Coronary artery (tissue), 2 donors: ENCODE data around the gene LITAF.

Source experiments
- DNase-seq: peaks from one replicate; pipeline ENCODE4 v3.0.0-alpha.2; 2017; ENCODE audit warnings: low spot score
- H3K27ac ChIP-seq, 2 donors: fragments of 200-600 bp; sonication (generic); one replicate each; pipeline ENCODE4 v1.5.1; 2016 to 2019
- H3K4me3 ChIP-seq: fragments of 200-600 bp; sonication (generic); 2 replicates; pipeline ENCODE4 v1.5.1; 2016; ENCODE audit warnings: mild to moderate bottlenecking, moderate library complexity
- TF ChIP-seq, protein P1 (sequence below): fragments of 200-600 bp; sonication (generic); IDR thresholded peaks from one replicate; pipeline ENCODE4 v1.5.1; 2019; ENCODE audit warnings: antibody characterized with exemption

The LITAF gene

GRCh38 chr16:11613381-11614303, 26.9 kb upstream of the LITAF start:
- TF ChIP-seq, protein P1, sequence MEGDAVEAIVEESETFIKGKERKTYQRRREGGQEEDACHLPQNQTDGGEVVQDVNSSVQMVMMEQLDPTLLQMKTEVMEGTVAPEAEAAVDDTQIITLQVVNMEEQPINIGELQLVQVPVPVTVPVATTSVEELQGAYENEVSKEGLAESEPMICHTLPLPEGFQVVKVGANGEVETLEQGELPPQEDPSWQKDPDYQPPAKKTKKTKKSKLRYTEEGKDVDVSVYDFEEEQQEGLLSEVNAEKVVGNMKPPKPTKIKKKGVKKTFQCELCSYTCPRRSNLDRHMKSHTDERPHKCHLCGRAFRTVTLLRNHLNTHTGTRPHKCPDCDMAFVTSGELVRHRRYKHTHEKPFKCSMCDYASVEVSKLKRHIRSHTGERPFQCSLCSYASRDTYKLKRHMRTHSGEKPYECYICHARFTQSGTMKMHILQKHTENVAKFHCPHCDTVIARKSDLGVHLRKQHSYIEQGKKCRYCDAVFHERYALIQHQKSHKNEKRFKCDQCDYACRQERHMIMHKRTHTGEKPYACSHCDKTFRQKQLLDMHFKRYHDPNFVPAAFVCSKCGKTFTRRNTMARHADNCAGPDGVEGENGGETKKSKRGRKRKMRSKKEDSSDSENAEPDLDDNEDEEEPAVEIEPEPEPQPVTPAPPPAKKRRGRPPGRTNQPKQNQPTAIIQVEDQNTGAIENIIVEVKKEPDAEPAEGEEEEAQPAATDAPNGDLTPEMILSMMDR = no peak
- DNase-seq = no peak
- H3K4me3 ChIP-seq = no peak overlapping the region
- peak overlapping the region in 1 of 2 donors; percentile 50 for H3K27ac ChIP-seq

DNA sequence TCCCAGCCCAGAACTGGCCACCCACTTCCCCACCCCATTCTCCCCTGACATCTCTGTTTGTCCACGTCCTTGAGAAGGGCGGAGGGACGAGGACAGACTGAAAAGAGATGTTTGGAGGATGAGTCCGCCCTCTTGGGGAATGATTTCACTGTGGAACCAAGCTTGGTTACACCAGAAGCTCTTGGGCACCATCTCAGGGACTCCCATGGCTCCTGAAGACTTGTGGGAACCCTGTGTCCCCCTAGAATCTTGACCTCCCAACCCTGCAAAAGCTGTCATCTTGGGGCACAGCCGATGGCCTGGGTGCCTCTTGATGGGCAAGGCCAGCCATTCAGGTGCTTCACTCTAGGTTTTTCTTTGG, 25.9 kb upstream of the LITAF start:
- no peak overlapping the region for H3K27ac ChIP-seq
- TF ChIP-seq, protein P1 = no peak
- no peak overlapping the region for H3K4me3 ChIP-seq
- DNase-seq = no peak

GRCh38 chr16:11611871-11612664, 25.3 kb upstream of the LITAF start:
- Histone ChIP-seq H3K27ac (no peak overlapping the region), H3K4me3 (no peak overlapping the region)
- TF ChIP-seq, protein P1 = no peak
- no peak for DNase-seq

GRCh38 chr16:11610580-11610979, 23.9 kb upstream of the LITAF start:
- Histone ChIP-seq H3K27ac (no peak overlapping the region), H3K4me3 (no peak overlapping the region)
- no peak for DNase-seq
- TF ChIP-seq, protein P1 = no peak

DNA sequence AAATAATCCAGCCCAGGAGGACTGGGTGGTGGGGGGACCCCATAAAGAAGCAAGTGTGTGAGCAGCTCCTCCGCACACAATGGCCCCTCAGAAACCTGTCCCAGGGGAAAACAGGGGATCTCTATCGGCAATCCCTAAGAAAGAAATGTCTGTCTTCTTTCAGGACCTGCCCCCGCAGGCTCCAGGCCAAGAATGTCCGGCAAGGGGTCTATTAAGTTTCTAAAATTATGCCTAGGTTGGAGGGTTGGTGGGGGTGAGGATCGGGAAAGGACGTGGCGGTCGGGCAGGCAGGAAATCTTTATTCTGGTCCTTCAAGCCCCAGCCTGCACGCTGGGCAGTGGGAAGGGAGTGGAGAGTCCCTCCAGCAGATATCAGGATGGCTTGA, 23.4 kb upstream of the LITAF start:
- Histone ChIP-seq H3K4me3 (no peak overlapping the region), H3K27ac (no peak overlapping the region)
- DNase-seq = no peak
- TF ChIP-seq, protein P1 = no peak

DNA sequence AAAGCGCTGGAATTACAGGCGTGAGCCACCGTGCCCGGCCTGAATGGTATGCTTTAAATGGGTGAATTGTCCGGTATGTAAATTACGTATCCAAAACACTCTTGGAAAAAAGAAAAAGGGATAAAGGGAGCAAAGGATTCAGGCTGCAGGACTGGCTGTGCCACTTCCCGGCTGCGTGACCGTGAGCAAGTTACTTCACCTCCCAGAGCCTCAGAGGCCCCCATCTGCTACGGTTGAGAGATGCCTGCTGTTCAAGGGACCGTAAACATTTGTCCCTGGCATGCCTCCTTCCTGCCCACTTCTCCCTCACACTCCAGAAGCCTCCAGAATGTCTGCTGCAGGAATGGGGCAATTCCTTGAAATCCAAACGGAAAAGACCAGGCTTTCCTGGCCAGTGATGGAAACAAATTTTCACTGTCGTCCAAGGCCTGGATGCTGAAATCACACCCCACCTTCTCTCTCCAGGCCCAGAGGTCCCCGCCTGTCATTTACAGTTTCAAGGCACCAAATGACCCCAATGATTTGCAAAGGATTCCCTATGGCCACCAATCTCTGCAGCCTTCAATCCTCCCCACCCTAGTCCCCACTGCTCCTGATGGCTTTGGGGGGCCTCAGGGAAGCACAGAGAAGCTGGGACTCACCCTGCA, 22.9 kb upstream of the LITAF start:
- H3K27ac ChIP-seq = no peak overlapping the region
- TF ChIP-seq, protein P1 = no peak
- no peak for DNase-seq
- no peak overlapping the region for H3K4me3 ChIP-seq
